Keratinocyte (primary cell): ENCODE results near the gene UBR7. TPM values are rescaled to one million over a fixed set of nuclear protein-coding genes. Genes with fewer than 3 reads are reported as not detected.
"Not testable (repeated sequence)": the region's sequence is repeated elsewhere in the genome, so short reads cannot be mapped to it uniquely, and the experiment has no call there.

Experiments
- DNase-seq: peaks from one replicate; pipeline ENCODE4 v3.0.0-alpha.2; 2011; ENCODE audit warnings: low read depth, missing footprints, low spot score
- FAIRE-seq: peaks from 2 replicates; lab custom pipeline; 2011; peaks lifted over from hg19 to GRCh38; lab: Jason Lieb, UNC
- H2AFZ ChIP-seq: 2 replicates; pipeline ENCODE4 v1.6.0; 2012; ENCODE audit warnings: low read length, control low read depth, inconsistent platforms; ENCODE audit not compliant: control insufficient read depth
- H3K27ac ChIP-seq: 2 replicates; pipeline ENCODE4 v1.5.1; 2011; ENCODE audit warnings: low read length; ENCODE audit not compliant: control insufficient read depth, insufficient read depth
- H3K27me3 ChIP-seq: 3 replicates; pipeline ENCODE4 v1.6.0; 2011; ENCODE audit warnings: low read length; ENCODE audit not compliant: control insufficient read depth, insufficient read depth; ENCODE audit errors: extremely low read depth
- H3K36me3 ChIP-seq, 2 experiments: 2 replicates in 1 of 2; 3 replicates in 1 of 2; pipeline ENCODE4 v1.5.1; 2011; ENCODE audit warnings: low read length in 2 of 2, mild to moderate bottlenecking in 1 of 2; ENCODE audit not compliant: control insufficient read depth in 2 of 2, insufficient read depth in 2 of 2; ENCODE audit errors: extremely low read depth in 1 of 2
- H3K4me1 ChIP-seq: 3 replicates; pipeline ENCODE4 v1.5.1; 2011; ENCODE audit warnings: low read length; ENCODE audit not compliant: control insufficient read depth, insufficient read depth; ENCODE audit errors: extremely low read depth
- H3K4me2 ChIP-seq: 3 replicates; pipeline ENCODE4 v1.6.0; 2011; ENCODE audit warnings: low read depth, low read length; ENCODE audit not compliant: control insufficient read depth, insufficient read depth; ENCODE audit errors: extremely low read depth
- H3K4me3 ChIP-seq, 3 experiments: fragments of 200-600 bp in 1 of 3; sonication (generic) in 1 of 3; 2 replicates in 2 of 3; 3 replicates in 1 of 3; pipeline ENCODE4 v1.5.1; 2011 to 2016; ENCODE audit warnings: low read length in 3 of 3, mild to moderate bottlenecking in 3 of 3, control low read depth in 2 of 3, inconsistent platforms in 1 of 3, low read depth in 1 of 3, mixed read lengths in 1 of 3, mixed run types in 1 of 3, moderate library complexity in 1 of 3; ENCODE audit not compliant: control insufficient read depth in 2 of 3, insufficient read depth in 2 of 3; ENCODE audit errors: extremely low read depth in 1 of 3
- H3K79me2 ChIP-seq: 2 replicates; pipeline ENCODE4 v1.6.0; 2012; ENCODE audit warnings: low read length; ENCODE audit not compliant: control insufficient read depth, insufficient read depth
- H3K9ac ChIP-seq: 3 replicates; pipeline ENCODE4 v1.6.0; 2011; ENCODE audit warnings: low read length; ENCODE audit not compliant: control insufficient read depth, insufficient read depth; ENCODE audit errors: extremely low read depth
- H3K9me1 ChIP-seq: 3 replicates; pipeline ENCODE4 v1.6.0; 2011; ENCODE audit warnings: low read length; ENCODE audit not compliant: control insufficient read depth, insufficient read depth; ENCODE audit errors: extremely low read depth
- H3K9me3 ChIP-seq: 2 replicates; pipeline ENCODE4 v1.5.1; 2012; ENCODE audit warnings: low read depth, low read length; ENCODE audit not compliant: control insufficient read depth
- H4K20me1 ChIP-seq: 3 replicates; pipeline ENCODE4 v1.6.0; 2011; ENCODE audit warnings: low read length; ENCODE audit not compliant: control insufficient read depth, insufficient read depth; ENCODE audit errors: extremely low read depth
- EZH2 ChIP-seq: IDR thresholded peaks from one replicate; pipeline ENCODE4 v1.6.1; 2012; ENCODE audit warnings: inconsistent platforms, mild to moderate bottlenecking, low read length, moderate library complexity
- dilution Hi-C: fragments of 300-500 bp; cut with MboI; formaldehyde crosslinking; loops from one replicate; pipeline ENCODE4 v1.7.0; 2020; ENCODE audit warnings: low sequenced_read_pairs; ENCODE audit not compliant: extremely low pct_ligation_motif_present
- polyA plus RNA-seq, 5 experiments: library from polyadenylated mRNA; depleted of rRNA in 3 of 5; stranded (reverse) in 3 of 5; stranded (forward) in 1 of 5; unstranded in 1 of 5; fragments of >200 nt; gene quantifications; 1 replicate in 1 of 5; 2 replicates in 3 of 5; 3 replicates in 1 of 5; pipeline versions ENCODE4 v1.2.1 to v1.2.3, GENCODE V29; 2011 to 2012; ENCODE audit warnings: missing spikeins in 2 of 5, low read depth in 1 of 5, low replicate concordance in 1 of 5
- TF ChIP-seq, protein P1 (sequence below), 3 experiments: IDR thresholded peaks in 1 of 3; conservative IDR thresholded peaks in 1 of 3; optimal IDR thresholded peaks in 1 of 3; 2 replicates in 2 of 3; 3 replicates in 1 of 3; pipeline versions ENCODE3 to v1.5.1; 2011; ENCODE audit warnings: low read length in 3 of 3, mild to moderate bottlenecking in 3 of 3, moderate library complexity in 2 of 3, control low read depth in 1 of 3, inconsistent platforms in 1 of 3; ENCODE audit not compliant: insufficient read depth in 2 of 3; ENCODE audit errors: extremely low read depth in 1 of 3

UBR7 gene
- polyA plus RNA-seq, 1 donor (not counting 4 experiments of a cell fraction or from before 2014, with no cell fraction given): 17.2 TPM

- H3K4me1 ChIP-seq, H3K9me3 ChIP-seq, H3K36me3 ChIP-seq, H3K9me1 ChIP-seq, FAIRE-seq, H4K20me1 ChIP-seq, H3K27ac ChIP-seq, H2AFZ ChIP-seq, H3K4me2 ChIP-seq, H3K79me2 ChIP-seq, H3K9ac ChIP-seq, H3K27me3 ChIP-seq, H3K4me3 ChIP-seq, DNase-seq, dilution Hi-C loops: not testable (repeated sequence)
Measured at GRCh38 chr14:93170141-93170540, 36.9 kb upstream of the UBR7 start.

DNA sequence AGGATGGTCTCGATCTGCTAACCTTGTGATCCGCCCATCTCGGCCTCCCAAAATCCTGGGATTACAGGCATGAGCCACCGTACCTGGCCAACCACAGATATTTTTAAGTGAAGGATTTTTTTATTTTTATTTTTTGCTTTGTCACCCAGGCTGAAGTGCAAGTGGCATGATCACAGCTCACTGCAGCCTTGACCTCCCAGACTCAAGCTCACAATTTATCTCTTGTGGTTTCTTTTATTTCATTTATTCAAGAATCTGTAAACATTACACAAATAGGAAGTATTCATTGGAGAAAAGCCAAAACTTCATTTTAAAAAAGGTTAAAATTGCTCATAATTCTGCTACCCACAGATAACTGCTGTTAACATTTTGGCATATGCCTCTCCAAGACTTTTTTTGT, 35.7 kb upstream of the UBR7 start:
- no peaks in the 10 kb centered on the region for H3K36me3 ChIP-seq
- H3K9ac ChIP-seq: no peak overlapping the region
- no peak overlapping the region for H2AFZ ChIP-seq
- no peak overlapping the region for H3K27ac ChIP-seq
- no peak for TF ChIP-seq EZH2
- TF ChIP-seq, protein P1, sequence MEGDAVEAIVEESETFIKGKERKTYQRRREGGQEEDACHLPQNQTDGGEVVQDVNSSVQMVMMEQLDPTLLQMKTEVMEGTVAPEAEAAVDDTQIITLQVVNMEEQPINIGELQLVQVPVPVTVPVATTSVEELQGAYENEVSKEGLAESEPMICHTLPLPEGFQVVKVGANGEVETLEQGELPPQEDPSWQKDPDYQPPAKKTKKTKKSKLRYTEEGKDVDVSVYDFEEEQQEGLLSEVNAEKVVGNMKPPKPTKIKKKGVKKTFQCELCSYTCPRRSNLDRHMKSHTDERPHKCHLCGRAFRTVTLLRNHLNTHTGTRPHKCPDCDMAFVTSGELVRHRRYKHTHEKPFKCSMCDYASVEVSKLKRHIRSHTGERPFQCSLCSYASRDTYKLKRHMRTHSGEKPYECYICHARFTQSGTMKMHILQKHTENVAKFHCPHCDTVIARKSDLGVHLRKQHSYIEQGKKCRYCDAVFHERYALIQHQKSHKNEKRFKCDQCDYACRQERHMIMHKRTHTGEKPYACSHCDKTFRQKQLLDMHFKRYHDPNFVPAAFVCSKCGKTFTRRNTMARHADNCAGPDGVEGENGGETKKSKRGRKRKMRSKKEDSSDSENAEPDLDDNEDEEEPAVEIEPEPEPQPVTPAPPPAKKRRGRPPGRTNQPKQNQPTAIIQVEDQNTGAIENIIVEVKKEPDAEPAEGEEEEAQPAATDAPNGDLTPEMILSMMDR (optimal IDR thresholded peaks at IDR 0.05 in 1 of 3, IDR thresholded peaks at IDR 0.05 in 1 of 3, conservative IDR thresholded peaks at IDR 0.05 in 1 of 3; ENCODE audit: extremely low read depth in 1 of 3, insufficient read depth in 2 of 3, low read length in 3 of 3): no peak
- no peak overlapping the region for H3K4me3 ChIP-seq
- dilution Hi-C loops: no loop called here
- H3K9me3 ChIP-seq: no peaks in the 10 kb centered on the region
- H3K4me2 ChIP-seq: no peak overlapping the region
- no peaks in the 10 kb centered on the region for H3K9me1 ChIP-seq
- no peaks in the 10 kb centered on the region for H3K79me2 ChIP-seq
- FAIRE-seq: no peak
- H4K20me1 ChIP-seq: no peaks in the 10 kb centered on the region
- H3K27me3 ChIP-seq: no peaks in the 10 kb centered on the region
- H3K4me1 ChIP-seq: peaks cover 8% of the 10 kb centered on the region
- DNase-seq: no peak

DNA sequence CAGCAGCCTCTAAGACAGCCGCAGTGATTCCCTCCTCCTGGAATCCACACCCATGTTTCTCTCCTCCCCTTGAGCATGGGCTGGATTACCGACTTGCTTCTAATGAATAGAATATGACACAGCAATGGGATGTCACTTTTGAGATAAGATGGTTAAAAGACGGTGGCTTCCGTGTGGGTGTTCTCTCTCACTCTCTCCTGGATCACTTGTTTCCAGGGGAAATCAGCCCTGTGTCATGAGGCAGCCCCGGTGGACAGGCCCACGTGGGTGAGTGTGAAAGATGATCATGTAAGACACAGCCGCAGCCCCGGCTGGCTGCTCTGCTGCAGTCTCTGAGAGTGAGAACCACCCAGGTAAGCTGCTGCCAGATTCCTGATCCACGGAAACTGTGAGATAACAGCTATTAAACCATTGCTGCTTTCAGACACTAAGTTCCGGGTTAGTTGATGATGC, 33.1 kb upstream of the UBR7 start:
- DNase-seq: no peak
- H3K4me2 ChIP-seq: peak overlapping the region; percentile 1

GRCh38 chr14:93174731-93175130, 32.3 kb upstream of the UBR7 start:
- H4K20me1 ChIP-seq, H3K4me1 ChIP-seq, H3K9me3 ChIP-seq, H3K27me3 ChIP-seq, H3K9ac ChIP-seq, H3K27ac ChIP-seq, H3K4me2 ChIP-seq, dilution Hi-C loops, FAIRE-seq, H3K9me1 ChIP-seq, H3K4me3 ChIP-seq, H2AFZ ChIP-seq, H3K79me2 ChIP-seq, H3K36me3 ChIP-seq, DNase-seq: not testable (repeated sequence)

More for the DNA sequence above, 33.1 kb upstream of the UBR7 start:
- H3K9me1 ChIP-seq: no peaks in the 10 kb centered on the region
- H4K20me1 ChIP-seq: no peaks in the 10 kb centered on the region
- no peak overlapping the region for H3K4me3 ChIP-seq
- H3K36me3 ChIP-seq: no peaks in the 10 kb centered on the region
- H3K79me2 ChIP-seq: no peaks in the 10 kb centered on the region
- H2AFZ ChIP-seq: peak overlapping the region; percentile 58
- no peak for FAIRE-seq
- H3K27me3 ChIP-seq: no peaks in the 10 kb centered on the region
- H3K9ac ChIP-seq: no peak overlapping the region
- no peaks in the 10 kb centered on the region for H3K9me3 ChIP-seq
- no peak overlapping the region for H3K27ac ChIP-seq
- dilution Hi-C loops: no loop called here
- peaks cover 8% of the 10 kb centered on the region for H3K4me1 ChIP-seq
- TF ChIP-seq EZH2: no peak
- TF ChIP-seq, protein P1 (optimal IDR thresholded peaks at IDR 0.05 in 1 of 3, IDR thresholded peaks at IDR 0.05 in 1 of 3, conservative IDR thresholded peaks at IDR 0.05 in 1 of 3; ENCODE audit: extremely low read depth in 1 of 3, insufficient read depth in 2 of 3, low read length in 3 of 3): no peak
